ENCODE results near the gene NEGR1. TPM values are rescaled to one million over a fixed set of nuclear protein-coding genes. Genes with fewer than 3 reads are reported as not detected.

Gene NEGR1
- total RNA-seq, 4 donors from 2014 or later = 4.6 to 5.7 (median 5.0) TPM

DNA sequence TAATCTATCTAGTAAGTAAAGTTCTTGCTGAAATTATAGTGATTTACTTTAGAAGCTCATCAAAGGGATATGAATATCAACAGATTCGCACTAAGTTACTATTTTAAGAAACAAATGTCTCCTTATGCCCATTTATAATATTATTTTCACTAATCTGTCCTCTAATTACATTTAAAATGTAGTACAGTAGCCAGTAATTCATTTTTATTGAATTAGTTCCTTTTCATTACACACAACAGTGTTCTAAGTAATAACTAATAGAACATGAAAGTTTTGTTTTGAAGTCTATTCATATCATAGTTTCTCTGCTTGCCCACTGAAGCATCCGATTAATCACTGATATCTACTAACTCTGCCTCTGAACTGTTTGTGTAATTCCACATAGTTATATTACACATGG is 225.8 kb downstream of the NEGR1 start:
- ATAC-seq = no peak
- in situ Hi-C loops (cut with MboI; ENCODE audit: low sequenced_read_pairs in 4 of 4) = no loop called here
- no peak for TF ChIP-seq POLR2A (IDR thresholded peaks at IDR 0.05)
- TF ChIP-seq, protein P1, sequence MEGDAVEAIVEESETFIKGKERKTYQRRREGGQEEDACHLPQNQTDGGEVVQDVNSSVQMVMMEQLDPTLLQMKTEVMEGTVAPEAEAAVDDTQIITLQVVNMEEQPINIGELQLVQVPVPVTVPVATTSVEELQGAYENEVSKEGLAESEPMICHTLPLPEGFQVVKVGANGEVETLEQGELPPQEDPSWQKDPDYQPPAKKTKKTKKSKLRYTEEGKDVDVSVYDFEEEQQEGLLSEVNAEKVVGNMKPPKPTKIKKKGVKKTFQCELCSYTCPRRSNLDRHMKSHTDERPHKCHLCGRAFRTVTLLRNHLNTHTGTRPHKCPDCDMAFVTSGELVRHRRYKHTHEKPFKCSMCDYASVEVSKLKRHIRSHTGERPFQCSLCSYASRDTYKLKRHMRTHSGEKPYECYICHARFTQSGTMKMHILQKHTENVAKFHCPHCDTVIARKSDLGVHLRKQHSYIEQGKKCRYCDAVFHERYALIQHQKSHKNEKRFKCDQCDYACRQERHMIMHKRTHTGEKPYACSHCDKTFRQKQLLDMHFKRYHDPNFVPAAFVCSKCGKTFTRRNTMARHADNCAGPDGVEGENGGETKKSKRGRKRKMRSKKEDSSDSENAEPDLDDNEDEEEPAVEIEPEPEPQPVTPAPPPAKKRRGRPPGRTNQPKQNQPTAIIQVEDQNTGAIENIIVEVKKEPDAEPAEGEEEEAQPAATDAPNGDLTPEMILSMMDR (IDR thresholded peaks at IDR 0.05 in 4 of 5, conservative IDR thresholded peaks at IDR 0.05 in 1 of 5) = no peak
- intact Hi-C loops (cut with DNase I; ENCODE audit: low total_unique reads) = no loop called here
- Histone ChIP-seq H3K4me3 (no peak overlapping the region), H3K36me3 (no peaks in the 10 kb centered on the region), H3K27me3 (no peaks in the 10 kb centered on the region), H3K4me1 (no peaks in the 10 kb centered on the region), H3K9me3 (no peaks in the 10 kb centered on the region), H3K27ac (no peak overlapping the region)
- no peak for DNase-seq

DNA sequence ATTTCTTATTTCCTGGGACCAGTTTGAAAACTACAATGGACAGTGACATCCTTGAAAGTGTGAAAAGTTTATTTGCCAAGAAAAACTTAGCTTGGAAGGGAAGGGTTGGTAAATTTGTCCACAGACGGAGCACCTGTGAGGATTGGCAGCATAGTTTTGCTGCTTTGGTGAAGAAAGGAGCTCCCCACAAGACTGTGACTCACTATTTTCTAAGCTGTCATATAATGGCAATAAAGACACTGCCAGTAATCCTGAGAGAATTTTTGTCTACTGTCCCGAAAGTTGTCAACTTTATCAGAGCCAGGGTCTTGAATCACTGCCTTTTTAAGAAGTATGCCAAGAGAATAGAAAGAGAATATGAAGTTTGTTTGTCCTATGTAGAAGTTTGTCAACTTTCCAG is 230.8 kb downstream of the NEGR1 start:
- peak in 1 of 2 donors; percentile 33 for ATAC-seq
- in situ Hi-C loops (cut with MboI; ENCODE audit: low sequenced_read_pairs in 4 of 4) = no loop called here
- DNase-seq = no peak

DNA sequence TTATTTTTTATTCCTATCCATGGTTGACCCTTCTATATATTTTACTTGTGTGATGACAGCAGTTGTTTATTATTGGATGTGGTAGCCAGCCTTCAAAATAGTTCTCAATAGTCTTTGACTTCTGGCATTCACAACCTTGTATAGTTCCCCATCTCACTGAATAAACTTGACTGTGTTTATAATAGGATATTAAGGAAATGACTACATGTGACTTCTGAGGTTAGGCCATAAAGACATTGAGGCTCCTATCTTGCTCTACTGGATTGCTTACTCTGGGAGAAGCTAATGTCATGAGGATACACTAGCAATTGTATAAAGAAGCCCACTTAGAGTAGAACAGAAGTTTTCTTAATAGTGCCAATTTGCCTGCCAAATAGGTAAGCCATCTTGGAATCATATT is 231.8 kb downstream of the NEGR1 start:
- ATAC-seq (no peak), DNase-seq (no peak)
- in situ Hi-C loops (cut with MboI; ENCODE audit: low sequenced_read_pairs in 4 of 4) = no loop called here
- intact Hi-C loops (cut with DNase I; ENCODE audit: low total_unique reads) = no loop called here
- no peaks in the 10 kb centered on the region for H3K9me3 ChIP-seq
- TF ChIP-seq POLR2A (IDR thresholded peaks at IDR 0.05) = no peak
- no peaks in the 10 kb centered on the region for H3K27me3 ChIP-seq
- no peak overlapping the region for H3K4me3 ChIP-seq
- H3K4me1 ChIP-seq = no peaks in the 10 kb centered on the region
- no peaks in the 10 kb centered on the region for H3K36me3 ChIP-seq
- H3K27ac ChIP-seq = no peak overlapping the region

More for the DNA sequence above, 230.8 kb downstream of the NEGR1 start:
- no peaks in the 10 kb centered on the region for H3K4me1 ChIP-seq
- H3K27me3 ChIP-seq = no peaks in the 10 kb centered on the region
- no peak overlapping the region for H3K27ac ChIP-seq
- no peaks in the 10 kb centered on the region for H3K36me3 ChIP-seq
- TF ChIP-seq POLR2A (IDR thresholded peaks at IDR 0.05) = no peak
- TF ChIP-seq, protein P1 (IDR thresholded peaks at IDR 0.05 in 4 of 5, conservative IDR thresholded peaks at IDR 0.05 in 1 of 5) = no peak
- H3K4me3 ChIP-seq = no peak overlapping the region
- H3K9me3 ChIP-seq = no peaks in the 10 kb centered on the region
- intact Hi-C loops (cut with DNase I; ENCODE audit: low total_unique reads) = no loop called here

DNA sequence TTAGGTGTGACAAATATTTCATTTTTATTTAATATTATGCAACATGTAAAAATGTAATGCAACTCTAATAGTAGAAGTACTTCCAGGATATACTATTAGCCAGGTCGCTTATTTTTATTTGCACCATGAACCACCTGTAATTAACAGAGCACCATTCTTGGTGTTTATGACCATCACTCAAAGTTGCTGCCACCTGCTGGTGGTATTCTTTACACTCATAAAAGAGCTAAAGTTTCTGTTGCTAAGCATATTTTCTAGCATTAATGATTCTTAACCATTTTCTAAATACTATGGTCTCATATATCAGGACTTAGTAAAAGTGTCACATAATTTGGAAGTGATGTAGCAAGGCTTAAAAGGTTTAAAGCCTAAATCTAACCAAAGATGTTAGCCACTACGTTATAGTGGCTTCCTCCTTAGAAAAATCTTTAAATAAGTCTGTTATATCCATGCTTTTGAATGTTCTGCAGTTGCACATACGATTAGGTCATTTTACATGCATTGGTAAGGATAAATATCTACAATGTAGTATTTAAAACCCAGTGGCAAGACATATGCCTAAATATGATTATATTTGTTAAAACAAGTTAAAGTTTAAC is 244.5 kb downstream of the NEGR1 start:
- ATAC-seq (no peak), DNase-seq (no peak)
- H3K9me3 ChIP-seq = no peaks in the 10 kb centered on the region
- H3K4me3 ChIP-seq = no peak overlapping the region
- intact Hi-C loops (cut with DNase I; ENCODE audit: low total_unique reads) (no loop called here), in situ Hi-C loops (cut with MboI; ENCODE audit: low sequenced_read_pairs in 4 of 4) (no loop called here)
- no peaks in the 10 kb centered on the region for H3K36me3 ChIP-seq
- H3K27ac ChIP-seq = no peak overlapping the region
- no peaks in the 10 kb centered on the region for H3K4me1 ChIP-seq
- H3K27me3 ChIP-seq = no peaks in the 10 kb centered on the region
- no peak for TF ChIP-seq POLR2A (IDR thresholded peaks at IDR 0.05)
- TF ChIP-seq, protein P1 (IDR thresholded peaks at IDR 0.05 in 4 of 5, conservative IDR thresholded peaks at IDR 0.05 in 1 of 5) = peak in 1 of 5 experiments; percentile 7

DNA sequence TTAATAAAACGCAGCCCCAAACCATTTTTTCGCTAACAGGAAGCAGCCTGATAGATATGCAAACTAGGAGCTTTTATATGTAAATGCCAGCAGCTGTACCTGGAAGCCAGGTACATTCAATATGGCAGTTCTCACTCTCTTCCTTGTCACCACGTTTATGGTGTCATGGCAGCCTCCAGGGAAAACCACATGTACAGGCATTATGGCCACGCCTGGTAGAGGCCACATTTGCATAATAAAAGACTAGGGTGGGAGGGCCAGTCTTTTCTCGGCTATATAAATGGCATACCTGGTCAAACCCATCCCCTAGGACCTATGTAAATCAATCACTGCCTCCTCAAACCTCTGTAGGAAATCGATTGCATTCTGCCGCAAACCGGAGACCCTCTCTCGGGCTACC is 247.5 kb downstream of the NEGR1 start:
- Histone ChIP-seq H3K36me3 (no peaks in the 10 kb centered on the region), H3K4me1 (no peaks in the 10 kb centered on the region), H3K4me3 (no peak overlapping the region), H3K9me3 (no peaks in the 10 kb centered on the region), H3K27ac (no peak overlapping the region), H3K27me3 (no peaks in the 10 kb centered on the region)
- ATAC-seq (no peak), DNase-seq (no peak)
- TF ChIP-seq, protein P1 (IDR thresholded peaks at IDR 0.05 in 4 of 5, conservative IDR thresholded peaks at IDR 0.05 in 1 of 5) = no peak
- no peak for TF ChIP-seq POLR2A (IDR thresholded peaks at IDR 0.05)
- in situ Hi-C loops (cut with MboI; ENCODE audit: low sequenced_read_pairs in 4 of 4) (no loop called here), intact Hi-C loops (cut with DNase I; ENCODE audit: low total_unique reads) (no loop called here)
